DMS 273 treated with DMSO at 0.1 percent for 48 hours (cell line): Measurements from ENCODE around the gene TAF4.
"Not testable (repeated sequence)": the region's sequence is repeated elsewhere in the genome, so short reads cannot be mapped to it uniquely, and the experiment has no call there.

ENCODE experiments used
- DNase-seq: peaks from one replicate; lab custom pipeline; 2025; lab: John Stamatoyannopoulos, UW

Gene TAF4

GRCh38 chr20:61979701-61980635 is 85.7 kb downstream of the TAF4 start:
- DNase-seq, result no peak

- DNase-seq, result no peak
Measured at GRCh38 chr20:61979090-61979489, 86.6 kb downstream of the TAF4 start.

- DNase-seq, result no peak
Measured at GRCh38 chr20:61978491-61978890, 87.2 kb downstream of the TAF4 start.

GRCh38 chr20:61977419-61977786 is 88.3 kb downstream of the TAF4 start:
- no peak for DNase-seq

- DNase-seq, result no peak
Measured at GRCh38 chr20:61976644-61977418, 88.8 kb downstream of the TAF4 start.

GRCh38 chr20:61976263-61976643 is 89.4 kb downstream of the TAF4 start:
- DNase-seq, result no peak

- DNase-seq, result no peak
Measured at GRCh38 chr20:61975407-61976129, 90.1 kb downstream of the TAF4 start.

GRCh38 chr20:61974357-61974665 is 91.4 kb downstream of the TAF4 start:
- no peak for DNase-seq

GRCh38 chr20:61973515-61974356 is 91.9 kb downstream of the TAF4 start:
- DNase-seq, result no peak

- no peak for DNase-seq
Measured at GRCh38 chr20:61972636-61973508, 92.8 kb downstream of the TAF4 start.

GRCh38 chr20:61971595-61971994 is 94.1 kb downstream of the TAF4 start:
- not testable (repeated sequence) for DNase-seq

GRCh38 chr20:61970357-61970756 is 95.3 kb downstream of the TAF4 start:
- DNase-seq, result no peak

- no peak for DNase-seq
Measured at GRCh38 chr20:61969806-61970205, 95.9 kb downstream of the TAF4 start.

- no peak for DNase-seq
Measured at GRCh38 chr20:61968932-61969331, 96.7 kb downstream of the TAF4 start.

- DNase-seq, result no peak
Measured at GRCh38 chr20:61968036-61968810, 97.5 kb downstream of the TAF4 start.

- DNase-seq, result no peak
Measured at GRCh38 chr20:61967300-61967699, 98.4 kb downstream of the TAF4 start.

GRCh38 chr20:61966492-61967244 is 99.0 kb downstream of the TAF4 start:
- no peak for DNase-seq

- DNase-seq, result no peak
Measured at GRCh38 chr20:61965606-61966491, 99.8 kb downstream of the TAF4 start.
